GM19324 (cell line): ENCODE measurements around the gene TOM1L1.
"Not testable (repeated sequence)": the region's sequence is repeated elsewhere in the genome, so short reads cannot be mapped to it uniquely, and the experiment has no call there.

Experiments used
- ATAC-seq: cut with Tn5 transposase; IDR thresholded peaks from one replicate; pipeline ENCODE4 v1.9.1; 2021; ENCODE audit warnings: mild to moderate bottlenecking, moderate library complexity; ENCODE audit not compliant: unreplicated experiment, low FRiP score

TOM1L1 gene

GRCh38 chr17:54900457-54901229 lies at the start of gene TOM1L1:
Gene TOM1L1 (plus strand): TSS chr17:54900852. CDS start chr17:54900866, 14 bp downstream.
- no peak for ATAC-seq

- no peak for ATAC-seq
Measured at GRCh38 chr17:54859187-54859586, 41.5 kb upstream of the TOM1L1 start.

GRCh38 chr17:54860617-54861470 lies 39.8 kb upstream of the TOM1L1 start:
- ATAC-seq, result no peak

- ATAC-seq, result no peak
Measured at GRCh38 chr17:54861471-54861983, 39.1 kb upstream of the TOM1L1 start.

- ATAC-seq, result no peak
Measured at GRCh38 chr17:54863176-54863575, 37.5 kb upstream of the TOM1L1 start.

GRCh38 chr17:54864070-54864469 lies 36.6 kb upstream of the TOM1L1 start:
- ATAC-seq, result no peak

GRCh38 chr17:54864636-54865356 lies 35.9 kb upstream of the TOM1L1 start:
- ATAC-seq, result no peak

- no peak for ATAC-seq
Measured at GRCh38 chr17:54867634-54868033, 33.0 kb upstream of the TOM1L1 start.

- no peak for ATAC-seq
Measured at GRCh38 chr17:54870671-54871175, 29.9 kb upstream of the TOM1L1 start.

GRCh38 chr17:54875906-54876305 lies 24.7 kb upstream of the TOM1L1 start:
- not testable (repeated sequence) for ATAC-seq

GRCh38 chr17:54876656-54877195 lies 23.9 kb upstream of the TOM1L1 start:
- no peak for ATAC-seq

- ATAC-seq, result no peak
Measured at GRCh38 chr17:54881255-54881972, 19.2 kb upstream of the TOM1L1 start.

GRCh38 chr17:54882371-54882770 lies 18.3 kb upstream of the TOM1L1 start:
- ATAC-seq, result no peak

- no peak for ATAC-seq
Measured at GRCh38 chr17:54882950-54883349, 17.7 kb upstream of the TOM1L1 start.

- no peak for ATAC-seq
Measured at GRCh38 chr17:54883939-54884338, 16.7 kb upstream of the TOM1L1 start.

- no peak for ATAC-seq
Measured at GRCh38 chr17:54887787-54888186, 12.9 kb upstream of the TOM1L1 start.

GRCh38 chr17:54888254-54888653 lies 12.4 kb upstream of the TOM1L1 start:
- ATAC-seq, result no peak

- ATAC-seq, result no peak
Measured at GRCh38 chr17:54888981-54889380, 11.7 kb upstream of the TOM1L1 start.

GRCh38 chr17:54891176-54891821 lies 9.4 kb upstream of the TOM1L1 start:
- ATAC-seq, result no peak
